ENCODE data around the gene USP32.
"Not testable (repeated sequence)": the region's sequence is repeated elsewhere in the genome, so short reads cannot be mapped to it uniquely, and the experiment has no call there.

GRCh38 chr17:60419003-60419402 is 27.1 kb upstream of the USP32 start:
- TF ChIP-seq SMAD3 (CRISPR knock-in tag; IDR thresholded peaks at IDR 0.05; ENCODE audit: borderline replicate concordance); ZNF263 (CRISPR knock-in tag; IDR thresholded peaks at IDR 0.05; ENCODE audit: low read depth); TEAD1 (CRISPR knock-in tag; IDR thresholded peaks at IDR 0.05); JUN (CRISPR knock-in tag; IDR thresholded peaks at IDR 0.05); ZNF317 (CRISPR knock-in tag; IDR thresholded peaks at IDR 0.05; ENCODE audit: borderline replicate concordance, low read depth); FOXP1 (CRISPR knock-in tag; IDR thresholded peaks at IDR 0.05; ENCODE audit: borderline replicate concordance); SP1 (CRISPR knock-in tag; conservative IDR thresholded peaks at IDR 0.05); TCF7 (CRISPR knock-in tag; IDR thresholded peaks at IDR 0.05; ENCODE audit: low read depth); TP53 (CRISPR knock-in tag; IDR thresholded peaks at IDR 0.05): not testable (repeated sequence)
- TF ChIP-seq, protein P1, sequence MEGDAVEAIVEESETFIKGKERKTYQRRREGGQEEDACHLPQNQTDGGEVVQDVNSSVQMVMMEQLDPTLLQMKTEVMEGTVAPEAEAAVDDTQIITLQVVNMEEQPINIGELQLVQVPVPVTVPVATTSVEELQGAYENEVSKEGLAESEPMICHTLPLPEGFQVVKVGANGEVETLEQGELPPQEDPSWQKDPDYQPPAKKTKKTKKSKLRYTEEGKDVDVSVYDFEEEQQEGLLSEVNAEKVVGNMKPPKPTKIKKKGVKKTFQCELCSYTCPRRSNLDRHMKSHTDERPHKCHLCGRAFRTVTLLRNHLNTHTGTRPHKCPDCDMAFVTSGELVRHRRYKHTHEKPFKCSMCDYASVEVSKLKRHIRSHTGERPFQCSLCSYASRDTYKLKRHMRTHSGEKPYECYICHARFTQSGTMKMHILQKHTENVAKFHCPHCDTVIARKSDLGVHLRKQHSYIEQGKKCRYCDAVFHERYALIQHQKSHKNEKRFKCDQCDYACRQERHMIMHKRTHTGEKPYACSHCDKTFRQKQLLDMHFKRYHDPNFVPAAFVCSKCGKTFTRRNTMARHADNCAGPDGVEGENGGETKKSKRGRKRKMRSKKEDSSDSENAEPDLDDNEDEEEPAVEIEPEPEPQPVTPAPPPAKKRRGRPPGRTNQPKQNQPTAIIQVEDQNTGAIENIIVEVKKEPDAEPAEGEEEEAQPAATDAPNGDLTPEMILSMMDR (IDR thresholded peaks at IDR 0.05): not testable (repeated sequence)
- TF ChIP-seq, protein P2, sequence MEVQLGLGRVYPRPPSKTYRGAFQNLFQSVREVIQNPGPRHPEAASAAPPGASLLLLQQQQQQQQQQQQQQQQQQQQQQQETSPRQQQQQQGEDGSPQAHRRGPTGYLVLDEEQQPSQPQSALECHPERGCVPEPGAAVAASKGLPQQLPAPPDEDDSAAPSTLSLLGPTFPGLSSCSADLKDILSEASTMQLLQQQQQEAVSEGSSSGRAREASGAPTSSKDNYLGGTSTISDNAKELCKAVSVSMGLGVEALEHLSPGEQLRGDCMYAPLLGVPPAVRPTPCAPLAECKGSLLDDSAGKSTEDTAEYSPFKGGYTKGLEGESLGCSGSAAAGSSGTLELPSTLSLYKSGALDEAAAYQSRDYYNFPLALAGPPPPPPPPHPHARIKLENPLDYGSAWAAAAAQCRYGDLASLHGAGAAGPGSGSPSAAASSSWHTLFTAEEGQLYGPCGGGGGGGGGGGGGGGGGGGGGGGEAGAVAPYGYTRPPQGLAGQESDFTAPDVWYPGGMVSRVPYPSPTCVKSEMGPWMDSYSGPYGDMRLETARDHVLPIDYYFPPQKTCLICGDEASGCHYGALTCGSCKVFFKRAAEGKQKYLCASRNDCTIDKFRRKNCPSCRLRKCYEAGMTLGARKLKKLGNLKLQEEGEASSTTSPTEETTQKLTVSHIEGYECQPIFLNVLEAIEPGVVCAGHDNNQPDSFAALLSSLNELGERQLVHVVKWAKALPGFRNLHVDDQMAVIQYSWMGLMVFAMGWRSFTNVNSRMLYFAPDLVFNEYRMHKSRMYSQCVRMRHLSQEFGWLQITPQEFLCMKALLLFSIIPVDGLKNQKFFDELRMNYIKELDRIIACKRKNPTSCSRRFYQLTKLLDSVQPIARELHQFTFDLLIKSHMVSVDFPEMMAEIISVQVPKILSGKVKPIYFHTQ (CRISPR knock-in tag; IDR thresholded peaks at IDR 0.05): not testable (repeated sequence)

All from WTC11 (cell line).